A549 (cell line): Measurements from ENCODE around the gene SHISAL1. TPM values are rescaled to one million over a fixed set of nuclear protein-coding genes. Genes with fewer than 3 reads are reported as not detected.

Source experiments
- ATAC-seq, 2 experiments: fragments of 200-7000 bp in 1 of 2; fragments of >200 bp in 1 of 2; cut with Nextera tagmentation in 1 of 2; cut with Tn5 transposase in 1 of 2; 3 replicates each; pipeline versions ENCODE4 v1.8.0 to v1.9.1; 2018 to 2020; ENCODE audit warnings: mild to moderate bottlenecking in 1 of 2, moderate library complexity in 1 of 2
- CTCF ChIA-PET: fragments of 300-600 bp; sonication (Branson Sonifier 250); formaldehyde crosslinking; extraction: SDS; loops from one replicate; lab custom pipeline; 2021; ENCODE audit warnings: antibody characterized with exemption, inconsistent platforms; lab: Yijun Ruan, JAX
- POLR2A ChIA-PET: fragments of 350-600 bp; formaldehyde crosslinking; extraction: SDS; loops from one replicate; lab custom pipeline; 2021; ENCODE audit warnings: antibody characterized with exemption, inconsistent platforms; lab: Yijun Ruan, JAX
- DNase-seq, 2 experiments: peaks; one replicate each; pipeline versions ENCODE4 v3.0.0 to v3.0.0-alpha.2; 2011 to 2016; ENCODE audit warnings: low read depth in 1 of 2, low spot score in 1 of 2
- FAIRE-seq: peaks from 2 replicates; lab custom pipeline; 2011; peaks lifted over from hg19 to GRCh38; lab: Jason Lieb, UNC
- H3K27ac ChIP-seq, 2 experiments: fragments of >200 bp; sonication (Bioruptor Twin); formaldehyde crosslinking; 3 replicates each; pipeline ENCODE4 v1.5.1; 2016 to 2017
- H3K4me1 ChIP-seq: fragments of >200 bp; sonication (Bioruptor Twin); formaldehyde crosslinking; 3 replicates; pipeline ENCODE4 v1.6.1; 2016
- H3K4me2 ChIP-seq: fragments of >200 bp; sonication (Bioruptor Twin); formaldehyde crosslinking; 3 replicates; pipeline ENCODE4 v1.6.1; 2016
- H3K4me3 ChIP-seq: fragments of >200 bp; sonication (Bioruptor Twin); formaldehyde crosslinking; 3 replicates; pipeline ENCODE4 v1.5.1; 2016
- H3K9me3 ChIP-seq: fragments of >200 bp; sonication (Bioruptor Twin); formaldehyde crosslinking; 3 replicates; pipeline ENCODE4 v1.6.1; 2016
- BHLHE40 ChIP-seq: IDR thresholded peaks from 2 replicates; pipeline ENCODE4 v1.6.1; 2012; ENCODE audit warnings: low read depth, low read length, inconsistent platforms
- CBX8 ChIP-seq: fragments of 200-600 bp; sonication (generic); IDR thresholded peaks from 2 replicates; pipeline ENCODE4 v1.6.1; 2016
- CHD2 ChIP-seq: fragments of 150-350 bp; IDR thresholded peaks from 2 replicates; pipeline ENCODE4 v1.6.1; 2014; ENCODE audit warnings: low read length; ENCODE audit not compliant: partially characterized antibody
- CHD4 ChIP-seq: fragments of 200-600 bp; sonication (generic); IDR thresholded peaks from 2 replicates; pipeline ENCODE4 v1.6.1; 2016; ENCODE audit warnings: antibody characterized with exemption, mild to moderate bottlenecking, borderline replicate concordance
- FOXS1 ChIP-seq: fragments of 250-450 bp; sonication (Bioruptor Pico); IDR thresholded peaks from 2 replicates; pipeline ENCODE4 v1.5.0; 2020; ENCODE audit warnings: mild to moderate bottlenecking, moderate library complexity
- HDAC2 ChIP-seq: fragments of 200-600 bp; sonication (generic); IDR thresholded peaks from 2 replicates; pipeline ENCODE4 v1.6.1; 2016
- HOXA7 ChIP-seq: fragments of 250-450 bp; sonication (Bioruptor Pico); IDR thresholded peaks from 2 replicates; pipeline ENCODE4 v1.5.0; 2020; ENCODE audit warnings: mild to moderate bottlenecking, moderate library complexity
- HOXB5 ChIP-seq: fragments of 250-450 bp; sonication (Bioruptor Pico); IDR thresholded peaks from 2 replicates; pipeline ENCODE4 v1.5.0; 2020; ENCODE audit warnings: mild to moderate bottlenecking, moderate library complexity
- MAFK ChIP-seq: fragments of 450-650 bp; IDR thresholded peaks from 2 replicates; pipeline ENCODE4 v1.6.1; 2014; ENCODE audit not compliant: partially characterized antibody
- NR3C1 ChIP-seq: fragments of >200 bp; sonication (Bioruptor Twin); formaldehyde crosslinking; IDR thresholded peaks from 3 replicates; pipeline ENCODE4 v1.6.1; 2017
- PHF8 ChIP-seq: fragments of 200-600 bp; sonication (generic); IDR thresholded peaks from 2 replicates; pipeline ENCODE4 v1.6.1; 2016; ENCODE audit warnings: low read depth, mild to moderate bottlenecking, antibody characterized with exemption, moderate library complexity, borderline replicate concordance
- RAD21 ChIP-seq, 2 experiments: fragments of >200 bp in 1 of 2; sonication (Bioruptor Twin) in 1 of 2; formaldehyde crosslinking in 1 of 2; IDR thresholded peaks in 1 of 2; conservative IDR thresholded peaks in 1 of 2; 2 replicates in 1 of 2; 3 replicates in 1 of 2; pipeline ENCODE4 v1.6.1; 2012 to 2018; ENCODE audit warnings: inconsistent platforms in 1 of 2
- RARB ChIP-seq: fragments of 250-450 bp; sonication (Bioruptor Pico); IDR thresholded peaks from 2 replicates; pipeline ENCODE4 v1.8.0; 2021; ENCODE audit warnings: mild to moderate bottlenecking, moderate library complexity
- RFX5 ChIP-seq: fragments of 450-650 bp; IDR thresholded peaks from 2 replicates; pipeline ENCODE4 v1.7.1; 2014; ENCODE audit warnings: antibody characterized with exemption, mild to moderate bottlenecking, moderate library complexity
- SREBF2 ChIP-seq: fragments of 450-650 bp; IDR thresholded peaks from 2 replicates; pipeline ENCODE4 v1.6.1; 2014; ENCODE audit warnings: mild to moderate bottlenecking, moderate library complexity
- TP53 ChIP-seq: fragments of 250-450 bp; sonication (Bioruptor Pico); IDR thresholded peaks from 2 replicates; pipeline ENCODE4 v1.5.0; 2021; ENCODE audit warnings: mild to moderate bottlenecking, moderate library complexity
- ZC3H11A ChIP-seq: fragments of 450-650 bp; IDR thresholded peaks from 2 replicates; pipeline ENCODE4 v1.6.1; 2014; ENCODE audit warnings: antibody characterized with exemption, mild to moderate bottlenecking
- ZFP36 ChIP-seq: fragments of 450-650 bp; IDR thresholded peaks from 2 replicates; pipeline ENCODE4 v1.6.1; 2014; ENCODE audit warnings: borderline replicate concordance; ENCODE audit not compliant: partially characterized antibody
- WGBS: methylation state at CpG from one replicate; pipeline ENCODE4 v1.1.6; 2017; ENCODE audit errors: missing lambda C conversion rate; 5-methylcytosine and 5-hydroxymethylcytosine counted together
- polyA plus RNA-seq, 4 experiments: library from polyadenylated mRNA; depleted of rRNA in 3 of 4; stranded (reverse); fragments of >200 nt; fragmentation: RNase III in 1 of 4; extraction: RNeasy Plus Mini Kit Qiagen cat#74134 plus additional on column Dnase treatment in 1 of 4; gene quantifications; 2 replicates in 3 of 4; 3 replicates in 1 of 4; pipeline ENCODE4 v1.2.3, GENCODE V29; 2011 to 2017
- TF ChIP-seq, protein P1 (sequence below): fragments of 150-350 bp; IDR thresholded peaks from 2 replicates; pipeline ENCODE4 v1.6.1; 2014; ENCODE audit warnings: low read depth, mild to moderate bottlenecking, low read length
- TF ChIP-seq, protein P2 (sequence below): IDR thresholded peaks from 2 replicates; pipeline ENCODE4 v1.6.1; 2012
- TF ChIP-seq, protein P3 (sequence below): IDR thresholded peaks from 2 replicates; pipeline ENCODE4 v1.6.1; 2012; ENCODE audit warnings: low read depth, borderline replicate concordance
- TF ChIP-seq, protein P4 (sequence below): fragments of 200-600 bp; sonication (generic); IDR thresholded peaks from 2 replicates; pipeline ENCODE4 v1.6.1; 2016; ENCODE audit warnings: antibody characterized with exemption, mild to moderate bottlenecking, moderate library complexity
- TF ChIP-seq, protein P5 (sequence below): fragments of 450-650 bp; IDR thresholded peaks from 2 replicates; pipeline ENCODE4 v1.6.1; 2014; ENCODE audit warnings: antibody characterized with exemption

SHISAL1 gene
- polyA plus RNA-seq, 2 of the 4 experiments (the other 2 are of a cell fraction) = 0.61 to 1.9 TPM

DNA sequence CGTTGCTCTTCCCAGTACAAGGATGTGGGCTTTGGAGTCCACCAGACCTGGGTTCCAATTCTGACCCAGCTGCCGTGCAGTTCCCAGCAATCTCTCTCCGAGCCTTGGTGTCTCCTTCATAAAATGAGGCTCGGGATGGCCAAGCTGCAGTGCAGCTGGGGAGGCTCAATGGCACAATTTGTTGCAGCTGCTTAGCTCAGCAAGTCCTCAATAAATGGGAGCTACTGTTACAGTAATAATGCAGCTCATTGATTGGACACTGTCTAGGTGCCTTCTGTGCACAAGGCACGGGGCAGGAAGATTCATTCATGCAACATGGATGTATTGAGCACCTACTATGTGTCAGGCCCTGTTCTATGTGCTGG is 37.1 kb downstream of the SHISAL1 start:
- WGBS = 35% methylated on average over 4 of the region's 5 CpGs
- no peak for ATAC-seq
- ChIA-PET CTCF (interaction anchor here (0.8 kb wide), 1 partner anchor 350 kb away, joined by 3 read pairs; no protein-coding TSS in a partner anchor), POLR2A (no interaction called here)
- no peak for FAIRE-seq
- no peaks in the 10 kb centered on the region for H3K9me3 ChIP-seq
- no peak overlapping the region for H3K4me3 ChIP-seq
- no peak overlapping the region for H3K27ac ChIP-seq
- no peak for DNase-seq
- no peak for TF ChIP-seq ZC3H11A
- TF ChIP-seq BHLHE40 = no peak
- TF ChIP-seq, protein P1, sequence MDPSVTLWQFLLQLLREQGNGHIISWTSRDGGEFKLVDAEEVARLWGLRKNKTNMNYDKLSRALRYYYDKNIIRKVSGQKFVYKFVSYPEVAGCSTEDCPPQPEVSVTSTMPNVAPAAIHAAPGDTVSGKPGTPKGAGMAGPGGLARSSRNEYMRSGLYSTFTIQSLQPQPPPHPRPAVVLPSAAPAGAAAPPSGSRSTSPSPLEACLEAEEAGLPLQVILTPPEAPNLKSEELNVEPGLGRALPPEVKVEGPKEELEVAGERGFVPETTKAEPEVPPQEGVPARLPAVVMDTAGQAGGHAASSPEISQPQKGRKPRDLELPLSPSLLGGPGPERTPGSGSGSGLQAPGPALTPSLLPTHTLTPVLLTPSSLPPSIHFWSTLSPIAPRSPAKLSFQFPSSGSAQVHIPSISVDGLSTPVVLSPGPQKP = no peak
- TF ChIP-seq, all 56 proteins: peak for 0
- Histone ChIP-seq H3K4me1 (no peaks in the 10 kb centered on the region), H3K4me2 (no peak overlapping the region)

DNA sequence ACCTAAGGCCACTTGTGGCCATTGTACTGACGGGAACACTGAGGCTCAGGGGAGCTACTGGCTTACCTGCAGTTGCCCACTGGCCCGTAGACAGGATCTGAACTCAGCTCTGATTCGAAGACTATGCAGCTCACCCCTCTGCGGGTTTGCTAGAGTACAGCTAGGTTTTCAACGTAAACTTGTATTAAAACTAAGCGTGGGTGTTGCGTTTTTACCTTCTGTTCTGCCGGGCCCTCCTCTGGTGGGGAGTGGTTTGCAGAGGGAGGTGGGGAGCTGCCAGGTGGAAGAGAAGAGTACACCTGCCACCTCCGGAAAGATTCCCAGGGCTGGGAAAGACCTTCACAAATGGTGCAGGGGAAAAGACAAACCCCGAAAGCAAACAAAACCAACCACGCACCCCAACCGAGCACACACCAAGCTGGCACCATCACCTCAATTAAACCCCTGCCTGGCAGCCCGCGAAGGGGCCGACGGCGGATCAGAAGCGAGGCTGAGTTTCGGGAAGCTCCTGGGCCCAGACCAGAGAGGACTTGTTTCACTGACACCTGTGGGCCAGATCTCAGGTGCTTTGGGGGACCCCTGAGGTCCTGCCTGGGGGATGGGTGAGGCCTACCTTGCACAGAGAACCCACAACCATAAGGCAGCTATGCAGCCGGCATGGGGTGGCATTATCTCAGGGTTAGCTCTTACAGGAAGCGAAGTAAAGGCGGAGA is 37.7 kb downstream of the SHISAL1 start:
- 84% methylated on average over 11 of the region's 22 CpGs for WGBS
- POLR2A ChIA-PET = no interaction called here
- no peak overlapping the region for H3K4me2 ChIP-seq
- no peak overlapping the region for H3K27ac ChIP-seq
- no peak overlapping the region for H3K4me3 ChIP-seq
- DNase-seq (no peak), ATAC-seq (no peak), FAIRE-seq (no peak)
- TF ChIP-seq RARB (CRISPR knock-in tag) = no peak
- TF ChIP-seq, protein P2, sequence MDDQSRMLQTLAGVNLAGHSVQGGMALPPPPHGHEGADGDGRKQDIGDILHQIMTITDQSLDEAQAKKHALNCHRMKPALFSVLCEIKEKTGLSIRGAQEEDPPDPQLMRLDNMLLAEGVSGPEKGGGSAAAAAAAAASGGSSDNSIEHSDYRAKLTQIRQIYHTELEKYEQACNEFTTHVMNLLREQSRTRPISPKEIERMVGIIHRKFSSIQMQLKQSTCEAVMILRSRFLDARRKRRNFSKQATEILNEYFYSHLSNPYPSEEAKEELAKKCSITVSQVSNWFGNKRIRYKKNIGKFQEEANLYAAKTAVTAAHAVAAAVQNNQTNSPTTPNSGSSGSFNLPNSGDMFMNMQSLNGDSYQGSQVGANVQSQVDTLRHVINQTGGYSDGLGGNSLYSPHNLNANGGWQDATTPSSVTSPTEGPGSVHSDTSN = no peak
- TF ChIP-seq CBX8 = no peak
- no peak for TF ChIP-seq HOXA7 (CRISPR knock-in tag)
- TF ChIP-seq MAFK = no peak
- no peak for TF ChIP-seq TP53 (CRISPR knock-in tag)
- no peaks in the 10 kb centered on the region for H3K4me1 ChIP-seq
- CTCF ChIA-PET = interaction anchor here (0.8 kb wide), 1 partner anchor 351 kb away, joined by 3 read pairs; no protein-coding TSS in a partner anchor
- no peaks in the 10 kb centered on the region for H3K9me3 ChIP-seq

DNA sequence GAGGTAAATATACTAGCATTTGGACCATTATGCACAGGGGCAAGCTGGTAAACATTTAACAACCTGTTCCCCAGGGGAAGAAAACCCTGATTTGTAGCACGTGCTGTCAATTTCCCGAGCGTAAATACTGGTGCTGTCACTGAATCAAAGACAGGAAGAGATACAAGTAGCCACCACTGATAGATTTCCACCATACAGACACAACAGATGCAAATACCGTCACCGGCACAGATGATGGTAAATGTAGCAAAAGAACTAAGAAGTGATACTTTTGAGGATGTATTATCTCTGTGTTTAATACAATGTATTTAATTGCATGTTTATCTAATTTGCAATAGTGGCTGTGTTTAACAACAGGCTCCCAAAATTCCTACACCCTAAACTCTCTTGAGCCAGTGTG is 39.6 kb downstream of the SHISAL1 start:
- DNase-seq = no peak
- TF ChIP-seq ZFP36 (no peak), SREBF2 (no peak), NR3C1 (no peak), CHD4 (no peak), HOXA7 (CRISPR knock-in tag) (no peak), FOXS1 (CRISPR knock-in tag) (no peak), ZC3H11A (no peak)
- TF ChIP-seq, protein P3, sequence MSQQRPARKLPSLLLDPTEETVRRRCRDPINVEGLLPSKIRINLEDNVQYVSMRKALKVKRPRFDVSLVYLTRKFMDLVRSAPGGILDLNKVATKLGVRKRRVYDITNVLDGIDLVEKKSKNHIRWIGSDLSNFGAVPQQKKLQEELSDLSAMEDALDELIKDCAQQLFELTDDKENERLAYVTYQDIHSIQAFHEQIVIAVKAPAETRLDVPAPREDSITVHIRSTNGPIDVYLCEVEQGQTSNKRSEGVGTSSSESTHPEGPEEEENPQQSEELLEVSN = no peak
- no peak for FAIRE-seq
- Histone ChIP-seq H3K9me3 (no peaks in the 10 kb centered on the region), H3K4me2 (no peak overlapping the region), H3K4me1 (no peaks in the 10 kb centered on the region), H3K27ac (no peak overlapping the region), H3K4me3 (no peak overlapping the region)
- ChIA-PET POLR2A (no interaction called here), CTCF (no interaction called here)
- ATAC-seq = no peak
- WGBS = 74% methylated on average over 5 of the region's 5 CpGs

DNA sequence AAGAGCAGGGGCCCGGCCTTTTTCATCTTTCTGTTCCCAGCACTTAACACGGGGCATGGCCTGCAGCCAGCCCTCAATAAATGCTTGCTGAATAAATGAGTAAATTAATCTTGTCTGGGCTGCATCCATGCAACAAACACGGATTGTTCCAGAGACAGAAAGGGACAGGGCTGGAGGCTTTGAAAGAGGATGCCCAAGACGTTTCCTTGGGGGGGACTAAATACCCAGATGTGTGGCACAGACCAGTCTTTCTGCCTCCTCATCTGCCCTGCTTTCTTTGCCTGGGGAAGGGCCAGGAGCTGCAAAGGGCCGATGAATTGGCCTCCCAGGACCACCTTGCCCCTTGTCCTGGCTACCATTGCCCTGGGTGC is 40.4 kb downstream of the SHISAL1 start:
- POLR2A ChIA-PET = no interaction called here
- Histone ChIP-seq H3K4me1 (no peaks in the 10 kb centered on the region), H3K9me3 (no peaks in the 10 kb centered on the region), H3K4me2 (no peak overlapping the region), H3K27ac (no peak overlapping the region), H3K4me3 (no peak overlapping the region)
- 42% methylated on average over 5 of the region's 5 CpGs for WGBS
- CTCF ChIA-PET = no interaction called here
- ATAC-seq (no peak), DNase-seq (no peak), FAIRE-seq (no peak)
- TF ChIP-seq PHF8 (no peak), HDAC2 (no peak), RFX5 (no peak), CBX8 (no peak), CHD4 (no peak), HOXA7 (CRISPR knock-in tag) (no peak), HOXB5 (CRISPR knock-in tag) (no peak), RAD21 (conservative IDR thresholded peaks at IDR 0.05 in 1 of 2, IDR thresholded peaks at IDR 0.05 in 1 of 2) (no peak), CHD2 (no peak)
- TF ChIP-seq, protein P4, sequence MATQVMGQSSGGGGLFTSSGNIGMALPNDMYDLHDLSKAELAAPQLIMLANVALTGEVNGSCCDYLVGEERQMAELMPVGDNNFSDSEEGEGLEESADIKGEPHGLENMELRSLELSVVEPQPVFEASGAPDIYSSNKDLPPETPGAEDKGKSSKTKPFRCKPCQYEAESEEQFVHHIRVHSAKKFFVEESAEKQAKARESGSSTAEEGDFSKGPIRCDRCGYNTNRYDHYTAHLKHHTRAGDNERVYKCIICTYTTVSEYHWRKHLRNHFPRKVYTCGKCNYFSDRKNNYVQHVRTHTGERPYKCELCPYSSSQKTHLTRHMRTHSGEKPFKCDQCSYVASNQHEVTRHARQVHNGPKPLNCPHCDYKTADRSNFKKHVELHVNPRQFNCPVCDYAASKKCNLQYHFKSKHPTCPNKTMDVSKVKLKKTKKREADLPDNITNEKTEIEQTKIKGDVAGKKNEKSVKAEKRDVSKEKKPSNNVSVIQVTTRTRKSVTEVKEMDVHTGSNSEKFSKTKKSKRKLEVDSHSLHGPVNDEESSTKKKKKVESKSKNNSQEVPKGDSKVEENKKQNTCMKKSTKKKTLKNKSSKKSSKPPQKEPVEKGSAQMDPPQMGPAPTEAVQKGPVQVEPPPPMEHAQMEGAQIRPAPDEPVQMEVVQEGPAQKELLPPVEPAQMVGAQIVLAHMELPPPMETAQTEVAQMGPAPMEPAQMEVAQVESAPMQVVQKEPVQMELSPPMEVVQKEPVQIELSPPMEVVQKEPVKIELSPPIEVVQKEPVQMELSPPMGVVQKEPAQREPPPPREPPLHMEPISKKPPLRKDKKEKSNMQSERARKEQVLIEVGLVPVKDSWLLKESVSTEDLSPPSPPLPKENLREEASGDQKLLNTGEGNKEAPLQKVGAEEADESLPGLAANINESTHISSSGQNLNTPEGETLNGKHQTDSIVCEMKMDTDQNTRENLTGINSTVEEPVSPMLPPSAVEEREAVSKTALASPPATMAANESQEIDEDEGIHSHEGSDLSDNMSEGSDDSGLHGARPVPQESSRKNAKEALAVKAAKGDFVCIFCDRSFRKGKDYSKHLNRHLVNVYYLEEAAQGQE = no peak
- TF ChIP-seq, protein P5, sequence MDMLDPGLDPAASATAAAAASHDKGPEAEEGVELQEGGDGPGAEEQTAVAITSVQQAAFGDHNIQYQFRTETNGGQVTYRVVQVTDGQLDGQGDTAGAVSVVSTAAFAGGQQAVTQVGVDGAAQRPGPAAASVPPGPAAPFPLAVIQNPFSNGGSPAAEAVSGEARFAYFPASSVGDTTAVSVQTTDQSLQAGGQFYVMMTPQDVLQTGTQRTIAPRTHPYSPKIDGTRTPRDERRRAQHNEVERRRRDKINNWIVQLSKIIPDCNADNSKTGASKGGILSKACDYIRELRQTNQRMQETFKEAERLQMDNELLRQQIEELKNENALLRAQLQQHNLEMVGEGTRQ = no peak
